Measurements from ENCODE around the gene PRKG1.

DNA sequence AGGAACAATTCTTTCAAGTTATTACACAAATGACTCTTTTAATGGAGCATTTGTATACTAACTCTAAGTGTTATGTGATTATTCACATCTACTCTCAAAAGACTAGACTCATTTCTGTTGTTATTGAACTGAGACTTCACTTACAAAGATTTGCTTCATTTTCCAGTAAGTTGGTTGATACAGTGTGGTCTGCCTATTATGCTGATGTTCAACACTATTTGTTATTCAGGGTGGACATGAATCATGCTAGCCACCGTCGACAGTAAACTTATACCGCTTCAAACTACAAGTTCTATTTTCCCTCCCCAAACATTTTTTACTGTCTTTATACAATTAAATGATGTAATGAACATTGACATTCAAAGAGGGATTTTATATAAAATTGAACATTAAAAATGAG, 84.5 kb downstream of the PRKG1 start:
- TF ChIP-seq POLR2AphosphoS5 (IDR thresholded peaks at IDR 0.05; ENCODE audit: low read depth, low read length) (no peak), REST (IDR thresholded peaks at IDR 0.05; ENCODE audit: insufficient read depth in 1 of 2, low read depth in 2 of 2, low read length in 2 of 2) (no peak), TAF1 (IDR thresholded peaks at IDR 0.05; ENCODE audit: borderline replicate concordance, insufficient read depth, low read length) (no peak), FOXP2 (optimal IDR thresholded peaks at IDR 0.05; ENCODE audit: borderline replicate concordance, extremely low read depth, extremely low read length, insufficient read depth) (no peak)
